ENCODE data around the gene STXBP5L. TPM values are rescaled to one million over a fixed set of nuclear protein-coding genes. Genes with fewer than 3 reads are reported as not detected.
"Not testable (repeated sequence)": the region's sequence is repeated elsewhere in the genome, so short reads cannot be mapped to it uniquely, and the experiment has no call there.

The STXBP5L gene
- total and polyA plus RNA-seq, 2 donors from 2014 or later: not detected

- H3K9ac ChIP-seq (ENCODE audit: low read length in 3 of 3): no peak overlapping the region
- no peaks in the 10 kb centered on the region for H3K9me3 ChIP-seq (ENCODE audit: control insufficient read depth in 2 of 3, insufficient read depth in 1 of 3, low read length in 3 of 3)
- DNase-seq (no peak), FAIRE-seq (no peak)
- no peak overlapping the region for H3K4me3 ChIP-seq (ENCODE audit: low read length in 3 of 3)
- H3K27me3 ChIP-seq (ENCODE audit: control insufficient read depth, insufficient read depth, low read length): no peaks in the 10 kb centered on the region
- TF ChIP-seq, protein P1, sequence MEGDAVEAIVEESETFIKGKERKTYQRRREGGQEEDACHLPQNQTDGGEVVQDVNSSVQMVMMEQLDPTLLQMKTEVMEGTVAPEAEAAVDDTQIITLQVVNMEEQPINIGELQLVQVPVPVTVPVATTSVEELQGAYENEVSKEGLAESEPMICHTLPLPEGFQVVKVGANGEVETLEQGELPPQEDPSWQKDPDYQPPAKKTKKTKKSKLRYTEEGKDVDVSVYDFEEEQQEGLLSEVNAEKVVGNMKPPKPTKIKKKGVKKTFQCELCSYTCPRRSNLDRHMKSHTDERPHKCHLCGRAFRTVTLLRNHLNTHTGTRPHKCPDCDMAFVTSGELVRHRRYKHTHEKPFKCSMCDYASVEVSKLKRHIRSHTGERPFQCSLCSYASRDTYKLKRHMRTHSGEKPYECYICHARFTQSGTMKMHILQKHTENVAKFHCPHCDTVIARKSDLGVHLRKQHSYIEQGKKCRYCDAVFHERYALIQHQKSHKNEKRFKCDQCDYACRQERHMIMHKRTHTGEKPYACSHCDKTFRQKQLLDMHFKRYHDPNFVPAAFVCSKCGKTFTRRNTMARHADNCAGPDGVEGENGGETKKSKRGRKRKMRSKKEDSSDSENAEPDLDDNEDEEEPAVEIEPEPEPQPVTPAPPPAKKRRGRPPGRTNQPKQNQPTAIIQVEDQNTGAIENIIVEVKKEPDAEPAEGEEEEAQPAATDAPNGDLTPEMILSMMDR (IDR thresholded peaks at IDR 0.05; ENCODE audit: borderline replicate concordance, extremely low read depth, insufficient read depth): no peak
- intact Hi-C loops (cut with DNase I): no loop called here
- no peak overlapping the region for H3K27ac ChIP-seq (ENCODE audit: low read depth in 2 of 2, low read length in 2 of 2)
- H3K4me1 ChIP-seq (ENCODE audit: control insufficient read depth in 2 of 3, insufficient read depth in 2 of 3, low read depth in 1 of 3, low read length in 3 of 3): peaks cover 0 to 2% (median 0%) of the 10 kb centered on the region in 3 donors
- H3K36me3 ChIP-seq (ENCODE audit: control insufficient read depth in 2 of 3, insufficient read depth in 3 of 3, low read length in 3 of 3): no peaks in the 10 kb centered on the region
These were observed 528.1 kb downstream of the STXBP5L start for GRCh38 chr3:121436074-121436473.

- Histone ChIP-seq H3K9me3 (ENCODE audit: control insufficient read depth in 2 of 3, insufficient read depth in 1 of 3, low read length in 3 of 3) (no peaks in the 10 kb centered on the region), H3K36me3 (ENCODE audit: control insufficient read depth in 2 of 3, insufficient read depth in 3 of 3, low read length in 3 of 3) (no peaks in the 10 kb centered on the region), H3K27me3 (ENCODE audit: control insufficient read depth, insufficient read depth, low read length) (no peaks in the 10 kb centered on the region), H3K4me1 (ENCODE audit: control insufficient read depth in 2 of 3, insufficient read depth in 2 of 3, low read depth in 1 of 3, low read length in 3 of 3) (peaks cover 0 to 2% (median 0%) of the 10 kb centered on the region in 3 donors), H3K4me3 (ENCODE audit: low read length in 3 of 3) (no peak overlapping the region), H3K27ac (ENCODE audit: low read depth in 2 of 2, low read length in 2 of 2) (no peak overlapping the region), H3K9ac (ENCODE audit: low read length in 3 of 3) (no peak overlapping the region)
- DNase-seq (no peak), FAIRE-seq (no peak)
- intact Hi-C loops (cut with DNase I): no loop called here
- TF ChIP-seq, protein P1 (IDR thresholded peaks at IDR 0.05; ENCODE audit: borderline replicate concordance, extremely low read depth, insufficient read depth): no peak
These were observed 528.6 kb downstream of the STXBP5L start for GRCh38 chr3:121436641-121437040.

GRCh38 chr3:121443456-121443855 is 535.5 kb downstream of the STXBP5L start:
- TF ChIP-seq, protein P1 (IDR thresholded peaks at IDR 0.05; ENCODE audit: borderline replicate concordance, extremely low read depth, insufficient read depth): no peak
- Histone ChIP-seq H3K4me3 (ENCODE audit: low read length in 3 of 3) (no peak overlapping the region), H3K9me3 (ENCODE audit: control insufficient read depth in 2 of 3, insufficient read depth in 1 of 3, low read length in 3 of 3) (no peaks in the 10 kb centered on the region), H3K4me1 (ENCODE audit: control insufficient read depth in 2 of 3, insufficient read depth in 2 of 3, low read depth in 1 of 3, low read length in 3 of 3) (no peaks in the 10 kb centered on the region), H3K27me3 (ENCODE audit: control insufficient read depth, insufficient read depth, low read length) (no peaks in the 10 kb centered on the region), H3K9ac (ENCODE audit: low read length in 3 of 3) (no peak overlapping the region), H3K27ac (ENCODE audit: low read depth in 2 of 2, low read length in 2 of 2) (no peak overlapping the region), H3K36me3 (ENCODE audit: control insufficient read depth in 2 of 3, insufficient read depth in 3 of 3, low read length in 3 of 3) (no peaks in the 10 kb centered on the region)
- no peak for DNase-seq
- intact Hi-C loops (cut with DNase I): no loop called here
- FAIRE-seq: no peak

- H3K4me1 ChIP-seq (ENCODE audit: control insufficient read depth in 2 of 3, insufficient read depth in 2 of 3, low read depth in 1 of 3, low read length in 3 of 3); DNase-seq; H3K36me3 ChIP-seq (ENCODE audit: control insufficient read depth in 2 of 3, insufficient read depth in 3 of 3, low read length in 3 of 3); intact Hi-C loops (cut with DNase I); H3K4me3 ChIP-seq (ENCODE audit: low read length in 3 of 3); H3K9ac ChIP-seq (ENCODE audit: low read length in 3 of 3); H3K27me3 ChIP-seq (ENCODE audit: control insufficient read depth, insufficient read depth, low read length); H3K9me3 ChIP-seq (ENCODE audit: control insufficient read depth in 2 of 3, insufficient read depth in 1 of 3, low read length in 3 of 3); H3K27ac ChIP-seq (ENCODE audit: low read depth in 2 of 2, low read length in 2 of 2); FAIRE-seq: not testable (repeated sequence)
These were observed 543.7 kb downstream of the STXBP5L start for GRCh38 chr3:121451752-121452151.
